HCT116 (cell line): ENCODE results near the gene IGFALS. TPM values are rescaled to one million over a fixed set of nuclear protein-coding genes. Genes with fewer than 3 reads are reported as not detected.

Experiments used
- ATAC-seq: fragments of 200-7000 bp; cut with Tn5 transposase; 2 replicates; pipeline ENCODE4 v1.9.1; 2020; ENCODE audit warnings: mild to moderate bottlenecking, moderate library complexity
- BruUV-seq: library from RNA; stranded (reverse); fragments of 400-500 nt; replicated peaks from 2 replicates; lab custom pipeline; 2021; lab: Mats Ljungman, UMichigan
- CTCF ChIA-PET: fragments of 300-600 bp; sonication (Branson Sonifier 250); formaldehyde crosslinking; loops from one replicate; lab custom pipeline; 2021; ENCODE audit warnings: antibody characterized with exemption; lab: Charles Lee
- POLR2A ChIA-PET: fragments of 300-600, 350-600 bp; sonication (Branson Sonifier 250); formaldehyde crosslinking; loops from one replicate; lab custom pipeline; 2021; ENCODE audit warnings: antibody characterized with exemption; lab: Charles Lee
- RAD21 ChIA-PET, 2 experiments: fragments of 300-600 bp; sonication (Branson Sonifier 250); formaldehyde crosslinking; loops; one replicate each; lab custom pipeline; 2023; ENCODE audit warnings: low total read pairs in 2 of 2; ENCODE audit not compliant: uncharacterized antibody in 2 of 2, unreplicated experiment in 2 of 2, low non-redundant PET in 1 of 2; lab: Charles Lee
- DNase-seq: peaks from one replicate; pipeline ENCODE4 v3.0.0-alpha.2; 2010; ENCODE audit warnings: low read depth, low spot score
- H2AFZ ChIP-seq: fragments of 200-600 bp; shearing (Covaris generic), sonication (generic); 2 replicates; pipeline ENCODE4 v1.6.1; 2017; ENCODE audit warnings: low read depth, mixed run types, mixed read lengths, antibody characterized with exemption, low read length; ENCODE audit not compliant: poor library complexity, severe bottlenecking
- H3K27ac ChIP-seq: 2 replicates; pipeline ENCODE4 v1.5.1; 2012; ENCODE audit warnings: low read depth, low read length
- H3K27me3 ChIP-seq: fragments of 200-600 bp; sonication (generic); 2 replicates; pipeline ENCODE4 v1.6.1; 2016; ENCODE audit warnings: mixed run types, low read length, mixed read lengths; ENCODE audit not compliant: insufficient read depth
- H3K36me3 ChIP-seq, 2 experiments: fragments of 200-500 bp in 1 of 2; fragments of 200-600 bp in 1 of 2; sonication (Bioruptor generic) in 1 of 2; sonication (generic) in 1 of 2; 2 replicates each; pipeline versions ENCODE4 v1.5.1 to v1.6.1; 2014 to 2016; ENCODE audit warnings: low read length in 2 of 2, inconsistent platforms in 1 of 2, mixed read lengths in 1 of 2, mixed run types in 1 of 2; ENCODE audit not compliant: insufficient read depth in 2 of 2, control insufficient read depth in 1 of 2
- H3K4me1 ChIP-seq, 2 experiments: fragments of 200-600 bp in 1 of 2; sonication (generic) in 1 of 2; 2 replicates each; pipeline versions ENCODE4 v1.5.1 to v1.6.1; 2012 to 2017; ENCODE audit warnings: low read length in 2 of 2, inconsistent platforms in 1 of 2, mild to moderate bottlenecking in 1 of 2, mixed read lengths in 1 of 2, mixed run types in 1 of 2, moderate library complexity in 1 of 2; ENCODE audit not compliant: insufficient read depth in 2 of 2, control insufficient read depth in 1 of 2
- H3K4me2 ChIP-seq: fragments of 200-600 bp; sonication (generic); 2 replicates; pipeline ENCODE4 v1.6.1; 2017; ENCODE audit warnings: mixed run types, low read length, mixed read lengths
- H3K4me3 ChIP-seq, 2 experiments: fragments of 200-600 bp in 1 of 2; sonication (generic) in 1 of 2; replicated peaks in 1 of 2; 2 replicates each; pipeline ENCODE4 v1.5.1; 2011 to 2016; ENCODE audit warnings: low read length in 2 of 2, control low read depth in 1 of 2, low read depth in 1 of 2, mild to moderate bottlenecking in 1 of 2, mixed read lengths in 1 of 2, mixed run types in 1 of 2
- H3K79me2 ChIP-seq: fragments of 200-600 bp; sonication (generic); 2 replicates; pipeline ENCODE4 v1.6.1; 2017; ENCODE audit warnings: mild to moderate bottlenecking, mixed run types, low read length, moderate library complexity, mixed read lengths; ENCODE audit not compliant: insufficient read depth
- H3K9ac ChIP-seq: fragments of 200-600 bp; sonication (generic); 2 replicates; pipeline ENCODE4 v1.6.1; 2016; ENCODE audit warnings: low read length, mixed read lengths
- H3K9me2 ChIP-seq: fragments of 200-600 bp; sonication (generic), shearing (Covaris generic); 2 replicates; pipeline ENCODE4 v1.6.1; 2017; ENCODE audit warnings: mixed run types, mild to moderate bottlenecking, moderate library complexity; ENCODE audit not compliant: insufficient read depth
- H3K9me3 ChIP-seq, 2 experiments: fragments of 200-500 bp in 1 of 2; fragments of 200-600 bp in 1 of 2; sonication (Bioruptor generic) in 1 of 2; sonication (generic) in 1 of 2; 2 replicates each; pipeline ENCODE4 v1.6.1; 2014 to 2017; ENCODE audit warnings: low read length in 2 of 2, mixed read lengths in 2 of 2, inconsistent platforms in 1 of 2, low read depth in 1 of 2, mild to moderate bottlenecking in 1 of 2, mixed run types in 1 of 2, moderate library complexity in 1 of 2; ENCODE audit not compliant: control insufficient read depth in 1 of 2, insufficient read depth in 1 of 2
- H4K20me1 ChIP-seq: fragments of 200-600 bp; sonication (generic), shearing (Covaris generic); 2 replicates; pipeline ENCODE4 v1.6.1; 2017; ENCODE audit warnings: mixed run types, mild to moderate bottlenecking, moderate library complexity; ENCODE audit not compliant: insufficient read depth
- ATF3 ChIP-seq: IDR thresholded peaks from 2 replicates; pipeline ENCODE4 v1.6.1; 2012
- CBX3 ChIP-seq: IDR thresholded peaks from 2 replicates; pipeline ENCODE4 v1.6.1; 2012; ENCODE audit warnings: low read depth
- CEBPB ChIP-seq: IDR thresholded peaks from 2 replicates; pipeline ENCODE4 v1.6.1; 2012; ENCODE audit warnings: low read depth
- CTCF ChIP-seq, 3 experiments: fragments of 200-600 bp in 1 of 3; sonication (generic) in 1 of 3; IDR thresholded peaks in 2 of 3; conservative IDR thresholded peaks in 1 of 3; 2 replicates each; pipeline ENCODE4 v1.5.1; 2012 to 2017; ENCODE audit warnings: low read depth in 2 of 3, low read length in 2 of 3, antibody characterized with exemption in 1 of 3, borderline replicate concordance in 1 of 3, control low read depth in 1 of 3, mild to moderate bottlenecking in 1 of 3, mixed read lengths in 1 of 3, mixed run types in 1 of 3, moderate library complexity in 1 of 3; ENCODE audit not compliant: insufficient read depth in 1 of 3
- EGR1 ChIP-seq: IDR thresholded peaks from 2 replicates; pipeline ENCODE4 v1.6.1; 2012; ENCODE audit warnings: low read depth
- JUND ChIP-seq: IDR thresholded peaks from 2 replicates; pipeline ENCODE4 v1.6.1; 2012
- MAX ChIP-seq: IDR thresholded peaks from 2 replicates; pipeline ENCODE4 v1.6.1; 2012
- POLR2A ChIP-seq: IDR thresholded peaks from 2 replicates; pipeline ENCODE4 v1.7.0; 2011; ENCODE audit warnings: borderline replicate concordance; ENCODE audit not compliant: insufficient read depth, insufficient read length; ENCODE audit errors: extremely low read depth
- REST ChIP-seq: IDR thresholded peaks from 2 replicates; pipeline ENCODE4 v1.6.1; 2012; ENCODE audit warnings: low read depth
- SIN3A ChIP-seq: IDR thresholded peaks from 2 replicates; pipeline ENCODE4 v1.6.1; 2012; ENCODE audit warnings: low read depth
- SP1 ChIP-seq: IDR thresholded peaks from 2 replicates; pipeline ENCODE4 v1.6.1; 2012; ENCODE audit warnings: low read depth
- YY1 ChIP-seq: IDR thresholded peaks from 2 replicates; pipeline ENCODE4 v1.6.1; 2011; ENCODE audit warnings: low read length, low read depth, moderate library complexity, mild to moderate bottlenecking; ENCODE audit not compliant: insufficient replicate concordance; ENCODE audit errors: extremely low read depth
- ZBTB33 ChIP-seq: IDR thresholded peaks from 2 replicates; pipeline ENCODE4 v1.6.1; 2011; ENCODE audit warnings: mild to moderate bottlenecking, low read length, moderate library complexity; ENCODE audit not compliant: insufficient replicate concordance; ENCODE audit errors: extremely low read depth
- ZFX ChIP-seq: fragments of 450-650 bp; IDR thresholded peaks from 2 replicates; pipeline ENCODE4 v1.6.1; 2017
- ZNF274 ChIP-seq: fragments of 200-500 bp; sonication (Bioruptor generic); IDR thresholded peaks from 2 replicates; pipeline ENCODE4 v1.6.1; 2014; ENCODE audit warnings: mild to moderate bottlenecking, low read depth, low read length, inconsistent platforms
- intact Hi-C: fragments of 100-400 bp; cut with micrococcal nuclease; formaldehyde crosslinking; loops from 2 replicates; pipeline ENCODE4 v1.10.0; 2022
- total RNA-seq: library from RNA; stranded (reverse); gene quantifications from one replicate; pipeline ENCODE4 v1.2.1, GENCODE V29; 2021; ENCODE audit not compliant: unreplicated experiment

IGFALS gene
- total RNA-seq, 1 experiment from 2014 or later = 0.10 TPM

GRCh38 chr16:1749152-1750117, 44.1 kb downstream of the IGFALS start (continued):
- TF ChIP-seq CEBPB (no peak), SP1 (no peak), POLR2A (no peak), REST (no peak), ZFX (no peak), ZNF274 (no peak)
- TF ChIP-seq, all 23 proteins: peak for 0

- Histone ChIP-seq H3K4me2 (no peak overlapping the region), H3K79me2 (no peaks in the 10 kb centered on the region), H3K27me3 (no peaks in the 10 kb centered on the region), H3K36me3 (peaks cover 10 to 16% of the 10 kb centered on the region in 2 experiments; a peak in 3 of 4 replicates), H3K4me1 (no peaks in the 10 kb centered on the region), H3K9ac (no peak overlapping the region), H3K4me3 (no peak overlapping the region), H3K9me2 (no peaks in the 10 kb centered on the region), H2AFZ (no peak overlapping the region), H3K9me3 (no peaks in the 10 kb centered on the region), H4K20me1 (no peaks in the 10 kb centered on the region), H3K27ac (no peak overlapping the region)
- DNase-seq = no peak
- ChIA-PET CTCF (no interaction called here), RAD21 (no interaction called here), POLR2A (no interaction called here)
- intact Hi-C loops = no loop called here
- ATAC-seq = no peak
- TF ChIP-seq YY1 = no peak
- TF ChIP-seq MAX = no peak
- no peak for TF ChIP-seq SP1
- no peak for TF ChIP-seq ZBTB33
- TF ChIP-seq ZFX = no peak
- no peak for TF ChIP-seq CEBPB
- TF ChIP-seq POLR2A = no peak
- TF ChIP-seq JUND = no peak
- TF ChIP-seq CTCF (IDR thresholded peaks at IDR 0.05 in 2 of 3, conservative IDR thresholded peaks at IDR 0.05 in 1 of 3; ENCODE audit: borderline replicate concordance in 1 of 3, insufficient read depth in 1 of 3, low read depth in 2 of 3, low read length in 2 of 3) = no peak
- no peak for TF ChIP-seq EGR1
- no peak for TF ChIP-seq CBX3
- no peak for TF ChIP-seq SIN3A
- TF ChIP-seq ATF3 = no peak
- BruUV-seq = no TSS peak
These were observed 45.6 kb downstream of the IGFALS start for GRCh38 chr16:1747934-1748333.
